ENCODE results near the gene MRO. TPM values are rescaled to one million over a fixed set of nuclear protein-coding genes. Genes with fewer than 3 reads are reported as not detected.

Gene MRO
- total RNA-seq, 4 donors from 2014 or later, result 0.24 to 0.28 (median 0.26) TPM; not detected in 1

GRCh38 chr18:50826027-50826426 is 6.2 kb upstream of the MRO start:
- no peak for TF ChIP-seq POLR2A (IDR thresholded peaks at IDR 0.05)
- TF ChIP-seq CTCF (IDR thresholded peaks at IDR 0.05), result no peak
- Histone ChIP-seq H3K36me3 (no peaks in the 10 kb centered on the region), H3K27ac (no peak overlapping the region), H3K4me3 (no peak overlapping the region), H3K9me3 (no peaks in the 10 kb centered on the region), H3K27me3 (no peaks in the 10 kb centered on the region), H3K4me1 (no peaks in the 10 kb centered on the region)
- intact Hi-C loops (cut with DNase I; ENCODE audit: low total_unique reads), result no loop called here
- DNase-seq, result no peak

DNA sequence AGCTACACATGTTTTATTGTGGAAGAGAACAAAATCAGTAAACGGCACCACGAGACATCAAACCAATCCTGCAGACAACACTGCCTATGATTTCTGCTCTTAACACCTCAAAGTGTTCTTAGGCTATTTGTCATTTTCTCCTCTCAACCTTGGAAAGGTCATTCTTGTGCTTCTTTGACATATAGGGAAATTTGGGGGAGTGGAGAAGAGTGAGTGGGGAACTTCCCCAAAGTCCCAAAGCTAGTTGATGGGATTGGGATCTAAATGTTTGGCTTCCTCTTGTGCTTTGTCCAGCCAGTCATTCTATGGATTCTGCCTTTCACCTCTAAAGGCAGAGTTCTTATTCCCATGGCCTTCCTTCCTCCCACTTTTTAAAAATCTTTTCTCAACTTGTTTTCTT is 5.8 kb upstream of the MRO start:
- Histone ChIP-seq H3K27me3 (no peaks in the 10 kb centered on the region), H3K9me3 (no peaks in the 10 kb centered on the region), H3K4me3 (no peak overlapping the region), H3K27ac (no peak overlapping the region), H3K36me3 (no peaks in the 10 kb centered on the region), H3K4me1 (no peaks in the 10 kb centered on the region)
- TF ChIP-seq POLR2A (IDR thresholded peaks at IDR 0.05) (no peak), CTCF (IDR thresholded peaks at IDR 0.05) (no peak)
- DNase-seq, result no peak
- intact Hi-C loops (cut with DNase I; ENCODE audit: low total_unique reads), result no loop called here

GRCh38 chr18:50822756-50823155 is 2.9 kb upstream of the MRO start:
- no peak for TF ChIP-seq POLR2A (IDR thresholded peaks at IDR 0.05)
- no peak for TF ChIP-seq CTCF (IDR thresholded peaks at IDR 0.05)
- Histone ChIP-seq H3K9me3 (no peaks in the 10 kb centered on the region), H3K27me3 (peaks cover 0 to 2% of the 10 kb centered on the region in 2 donors), H3K36me3 (no peaks in the 10 kb centered on the region), H3K4me1 (peaks cover 0 to 4% of the 10 kb centered on the region in 2 donors), H3K27ac (no peak overlapping the region), H3K4me3 (no peak overlapping the region)
- no peak for DNase-seq
- intact Hi-C loops (cut with DNase I; ENCODE audit: low total_unique reads), result no loop called here

GRCh38 chr18:50820901-50821520 is 1.2 kb upstream of the MRO start:
- Histone ChIP-seq H3K27ac (no peak overlapping the region), H3K27me3 (peaks cover 0 to 2% of the 10 kb centered on the region in 2 donors), H3K9me3 (no peaks in the 10 kb centered on the region), H3K36me3 (no peaks in the 10 kb centered on the region), H3K4me1 (peaks cover 0 to 4% of the 10 kb centered on the region in 2 donors), H3K4me3 (no peak overlapping the region)
- TF ChIP-seq POLR2A (IDR thresholded peaks at IDR 0.05) (no peak), CTCF (IDR thresholded peaks at IDR 0.05) (no peak)
- no peak for DNase-seq
- intact Hi-C loops (cut with DNase I; ENCODE audit: low total_unique reads), result no loop called here

GRCh38 chr18:50819027-50819727 is 639 bp downstream of the MRO start:
- Histone ChIP-seq H3K4me1 (peaks cover 0 to 4% of the 10 kb centered on the region in 2 donors), H3K9me3 (no peaks in the 10 kb centered on the region), H3K4me3 (peak overlapping the region in 1 of 2 donors; percentile 37), H3K27me3 (peaks cover 0 to 2% of the 10 kb centered on the region in 2 donors), H3K27ac (peak overlapping the region in 1 of 2 donors; percentile 1), H3K36me3 (no peaks in the 10 kb centered on the region)
- intact Hi-C loops (cut with DNase I; ENCODE audit: low total_unique reads), result no loop called here
- peak in 1 of 2 donors; percentile 14 for DNase-seq
- TF ChIP-seq POLR2A (IDR thresholded peaks at IDR 0.05) (no peak), CTCF (IDR thresholded peaks at IDR 0.05) (no peak)

Measured in uterus (tissue), 4 donors.